Activated CD8-positive, alpha-beta memory T cell treated with anti-CD3 and anti-CD28 coated beads, Interleukin-2, amount 50 U/mL, for 48 hours (primary cell): ENCODE results near the gene ADNP.
A peak's percentile ranks its signal among the peaks of the same experiment; 100 is the strongest.
"Not testable (repeated sequence)": the region's sequence is repeated elsewhere in the genome, so short reads cannot be mapped to it uniquely, and the experiment has no call there.

Experiments used
- DNase-seq: peaks from one replicate; pipeline ENCODE4 v3.0.0-alpha.2; 2020

Gene ADNP

GRCh38 chr20:50931306-50932015, at the start of gene ADNP:
ADNP (minus strand) TSS chr20:50931437; CDS start chr20:50903996, 27,441 bp downstream.
- DNase-seq = peak; percentile 91

GRCh38 chr20:50980071-50980681, 48.9 kb upstream of the ADNP start:
- peak; percentile 66 for DNase-seq

GRCh38 chr20:50978533-50978932, 47.3 kb upstream of the ADNP start:
- DNase-seq = not testable (repeated sequence)

GRCh38 chr20:50977066-50978021, 46.1 kb upstream of the ADNP start:
- no peak for DNase-seq

- no peak for DNase-seq
Observed at GRCh38 chr20:50975701-50976330, 44.6 kb upstream of the ADNP start.

- DNase-seq = no peak
Observed at GRCh38 chr20:50969912-50970311, 38.7 kb upstream of the ADNP start.

- peak; percentile 15 for DNase-seq
Observed at GRCh38 chr20:50969435-50969834, 38.2 kb upstream of the ADNP start.

GRCh38 chr20:50968289-50968688, 37.1 kb upstream of the ADNP start:
- DNase-seq = peak; percentile 34

- peak; percentile 36 for DNase-seq
Observed at GRCh38 chr20:50967586-50967985, 36.3 kb upstream of the ADNP start.

- DNase-seq = no peak
Observed at GRCh38 chr20:50959543-50960126, 28.4 kb upstream of the ADNP start.

- peak; percentile 83 for DNase-seq
Observed at GRCh38 chr20:50958615-50959542, 27.6 kb upstream of the ADNP start, which contains the start of gene MOCS3. MOCS3 (plus strand) TSS chr20:50958818; CDS start chr20:50958843, 25 bp downstream.

GRCh38 chr20:50957798-50958614, 26.8 kb upstream of the ADNP start, which contains the start of gene DPM1:
DPM1 (minus strand) TSS chr20:50958532; CDS start chr20:50958523, 9 bp downstream.
- peak; percentile 92 for DNase-seq

- no peak for DNase-seq
Observed at GRCh38 chr20:50957276-50957675, 26.0 kb upstream of the ADNP start.

GRCh38 chr20:50953821-50954220, 22.6 kb upstream of the ADNP start:
- no peak for DNase-seq

GRCh38 chr20:50953196-50953595, 22.0 kb upstream of the ADNP start:
- DNase-seq = no peak

- DNase-seq = no peak
Observed at GRCh38 chr20:50948132-50948785, 17.0 kb upstream of the ADNP start.

- DNase-seq = no peak
Observed at GRCh38 chr20:50943069-50943468, 11.8 kb upstream of the ADNP start.

GRCh38 chr20:50933589-50933988, 2.4 kb upstream of the ADNP start:
- no peak for DNase-seq

GRCh38 chr20:50932691-50933280, 1.5 kb upstream of the ADNP start:
- DNase-seq = no peak
